ENCODE data around the gene DDI2. TPM values are rescaled to one million over a fixed set of nuclear protein-coding genes. Genes with fewer than 3 reads are reported as not detected.

Gene DDI2
- total RNA-seq, 1 donor from 2014 or later = 13.7 TPM

DNA sequence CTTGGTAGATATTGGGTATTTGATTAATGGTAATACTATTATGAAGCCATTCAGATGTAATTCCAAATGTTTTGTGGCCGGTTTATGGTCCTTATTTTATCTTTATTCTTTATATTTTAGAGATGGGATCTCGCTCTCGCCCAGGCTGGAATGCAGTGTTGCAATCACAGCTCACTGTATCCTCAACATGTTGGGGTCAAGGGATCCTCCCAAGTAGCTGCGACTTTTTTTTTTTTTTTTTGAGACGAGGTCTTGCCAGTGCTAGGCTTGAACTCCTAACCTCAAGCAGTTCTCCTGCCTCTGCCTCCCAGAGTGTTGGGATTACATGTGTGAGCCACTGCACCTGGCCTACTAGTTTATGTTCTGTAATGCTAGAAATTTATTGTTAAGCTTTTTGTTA lies 4.7 kb downstream of the DDI2 start:
- H3K27me3 ChIP-seq (ENCODE audit: control insufficient read depth, insufficient read depth, low read length) = no peaks in the 10 kb centered on the region
- H3K4me3 ChIP-seq (ENCODE audit: low read depth, low read length) = no peak overlapping the region
- no peak for DNase-seq (ENCODE audit: low read depth)
- no peak for FAIRE-seq
- TF ChIP-seq, protein P1, sequence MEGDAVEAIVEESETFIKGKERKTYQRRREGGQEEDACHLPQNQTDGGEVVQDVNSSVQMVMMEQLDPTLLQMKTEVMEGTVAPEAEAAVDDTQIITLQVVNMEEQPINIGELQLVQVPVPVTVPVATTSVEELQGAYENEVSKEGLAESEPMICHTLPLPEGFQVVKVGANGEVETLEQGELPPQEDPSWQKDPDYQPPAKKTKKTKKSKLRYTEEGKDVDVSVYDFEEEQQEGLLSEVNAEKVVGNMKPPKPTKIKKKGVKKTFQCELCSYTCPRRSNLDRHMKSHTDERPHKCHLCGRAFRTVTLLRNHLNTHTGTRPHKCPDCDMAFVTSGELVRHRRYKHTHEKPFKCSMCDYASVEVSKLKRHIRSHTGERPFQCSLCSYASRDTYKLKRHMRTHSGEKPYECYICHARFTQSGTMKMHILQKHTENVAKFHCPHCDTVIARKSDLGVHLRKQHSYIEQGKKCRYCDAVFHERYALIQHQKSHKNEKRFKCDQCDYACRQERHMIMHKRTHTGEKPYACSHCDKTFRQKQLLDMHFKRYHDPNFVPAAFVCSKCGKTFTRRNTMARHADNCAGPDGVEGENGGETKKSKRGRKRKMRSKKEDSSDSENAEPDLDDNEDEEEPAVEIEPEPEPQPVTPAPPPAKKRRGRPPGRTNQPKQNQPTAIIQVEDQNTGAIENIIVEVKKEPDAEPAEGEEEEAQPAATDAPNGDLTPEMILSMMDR (IDR thresholded peaks at IDR 0.05; ENCODE audit: insufficient read depth, low read length, severe bottlenecking) = no peak
- H3K36me3 ChIP-seq (ENCODE audit: control insufficient read depth, insufficient read depth, low read length) = no peaks in the 10 kb centered on the region

DNA sequence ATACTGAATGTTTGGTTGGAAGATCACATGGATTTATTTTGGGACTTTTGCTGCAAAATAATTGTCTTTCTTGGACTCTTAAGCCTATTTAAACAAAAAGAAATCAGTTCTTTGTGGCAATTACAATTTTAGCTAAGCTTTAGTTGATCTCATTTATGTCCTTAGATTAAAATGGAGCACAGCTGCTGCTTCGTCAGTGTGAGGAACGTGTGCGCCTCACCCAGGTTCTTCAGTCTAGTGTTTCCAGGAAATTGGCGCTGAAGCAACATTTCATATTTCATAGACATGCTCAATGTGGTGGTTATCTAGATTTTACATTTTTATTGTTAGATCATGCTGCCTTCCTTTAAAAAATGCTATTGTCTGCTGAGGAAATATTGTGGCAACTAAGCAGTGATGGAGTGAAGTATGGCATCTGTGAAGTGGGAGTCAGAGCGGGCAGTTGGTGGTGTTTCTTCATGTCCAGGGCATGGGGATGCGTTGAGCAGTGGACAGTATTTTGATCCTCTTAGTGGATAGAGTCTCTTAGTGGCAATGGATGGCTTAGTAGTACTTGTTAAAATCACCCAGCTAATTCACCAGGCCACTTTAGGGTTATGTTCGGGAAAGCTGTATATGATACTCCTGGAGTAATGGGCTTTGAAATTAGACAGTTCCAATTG lies 5.6 kb downstream of the DDI2 start:
- FAIRE-seq (no peak), DNase-seq (ENCODE audit: low read depth) (no peak)
- Histone ChIP-seq H3K36me3 (ENCODE audit: control insufficient read depth, insufficient read depth, low read length) (no peaks in the 10 kb centered on the region), H3K4me3 (ENCODE audit: low read depth, low read length) (no peak overlapping the region), H3K27me3 (ENCODE audit: control insufficient read depth, insufficient read depth, low read length) (no peaks in the 10 kb centered on the region)
- TF ChIP-seq, protein P1 (IDR thresholded peaks at IDR 0.05; ENCODE audit: insufficient read depth, low read length, severe bottlenecking) = no peak

DNA sequence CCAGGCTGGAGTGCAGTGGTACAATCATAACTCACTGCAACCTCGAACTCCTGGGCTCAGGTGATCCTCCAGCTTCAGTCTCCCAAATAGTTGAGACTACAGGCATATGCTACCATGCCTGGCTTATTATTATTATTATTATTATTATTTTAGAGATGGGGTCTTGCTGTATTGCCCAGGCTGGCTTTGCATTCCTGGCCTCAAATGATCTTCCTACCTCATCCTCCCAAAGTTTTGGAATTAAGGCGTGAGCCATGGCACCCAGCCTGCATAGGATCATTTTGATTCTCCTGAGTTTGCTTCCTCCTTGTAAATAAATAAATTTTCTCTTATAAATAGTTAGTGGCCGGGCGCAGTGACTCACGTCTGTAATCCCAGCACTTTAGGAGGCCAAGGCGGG lies 6.2 kb downstream of the DDI2 start:
- Histone ChIP-seq H3K4me3 (ENCODE audit: low read depth, low read length) (no peak overlapping the region), H3K27me3 (ENCODE audit: control insufficient read depth, insufficient read depth, low read length) (no peaks in the 10 kb centered on the region), H3K36me3 (ENCODE audit: control insufficient read depth, insufficient read depth, low read length) (no peaks in the 10 kb centered on the region)
- TF ChIP-seq, protein P1 (IDR thresholded peaks at IDR 0.05; ENCODE audit: insufficient read depth, low read length, severe bottlenecking) = no peak
- no peak for DNase-seq (ENCODE audit: low read depth)
- FAIRE-seq = no peak

DNA sequence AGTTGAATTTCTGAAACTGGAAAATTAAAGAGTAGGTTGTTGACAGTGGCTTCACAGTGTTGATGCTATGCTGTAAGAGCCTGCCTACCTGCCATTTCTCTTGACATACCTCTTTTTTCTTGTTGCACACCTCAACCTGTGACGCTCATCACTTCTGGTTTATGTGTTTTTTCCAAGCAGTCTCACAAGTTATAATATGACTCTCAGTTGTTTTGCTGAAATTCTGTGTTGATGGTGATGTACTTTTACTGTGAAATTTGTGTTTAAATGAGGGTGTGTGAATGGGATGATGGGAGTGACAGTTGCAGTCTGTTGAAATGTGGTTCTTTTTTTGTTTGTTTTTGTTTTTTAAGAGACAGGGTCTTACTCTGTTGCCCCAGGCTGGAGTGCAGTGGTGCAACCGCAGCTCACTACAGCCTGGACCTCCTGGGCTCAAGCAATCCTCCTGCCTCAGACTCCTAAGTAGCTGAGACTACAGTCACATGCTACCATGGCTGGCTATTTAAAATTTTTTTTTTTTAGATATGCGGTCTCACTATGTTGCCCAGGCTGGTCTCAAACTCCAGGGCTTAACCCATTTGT lies 7.0 kb downstream of the DDI2 start:
- Histone ChIP-seq H3K4me3 (ENCODE audit: low read depth, low read length) (no peak overlapping the region), H3K27me3 (ENCODE audit: control insufficient read depth, insufficient read depth, low read length) (no peaks in the 10 kb centered on the region), H3K36me3 (ENCODE audit: control insufficient read depth, insufficient read depth, low read length) (no peaks in the 10 kb centered on the region)
- DNase-seq (ENCODE audit: low read depth) (no peak), FAIRE-seq (no peak)
- TF ChIP-seq, protein P1 (IDR thresholded peaks at IDR 0.05; ENCODE audit: insufficient read depth, low read length, severe bottlenecking) = no peak

DNA sequence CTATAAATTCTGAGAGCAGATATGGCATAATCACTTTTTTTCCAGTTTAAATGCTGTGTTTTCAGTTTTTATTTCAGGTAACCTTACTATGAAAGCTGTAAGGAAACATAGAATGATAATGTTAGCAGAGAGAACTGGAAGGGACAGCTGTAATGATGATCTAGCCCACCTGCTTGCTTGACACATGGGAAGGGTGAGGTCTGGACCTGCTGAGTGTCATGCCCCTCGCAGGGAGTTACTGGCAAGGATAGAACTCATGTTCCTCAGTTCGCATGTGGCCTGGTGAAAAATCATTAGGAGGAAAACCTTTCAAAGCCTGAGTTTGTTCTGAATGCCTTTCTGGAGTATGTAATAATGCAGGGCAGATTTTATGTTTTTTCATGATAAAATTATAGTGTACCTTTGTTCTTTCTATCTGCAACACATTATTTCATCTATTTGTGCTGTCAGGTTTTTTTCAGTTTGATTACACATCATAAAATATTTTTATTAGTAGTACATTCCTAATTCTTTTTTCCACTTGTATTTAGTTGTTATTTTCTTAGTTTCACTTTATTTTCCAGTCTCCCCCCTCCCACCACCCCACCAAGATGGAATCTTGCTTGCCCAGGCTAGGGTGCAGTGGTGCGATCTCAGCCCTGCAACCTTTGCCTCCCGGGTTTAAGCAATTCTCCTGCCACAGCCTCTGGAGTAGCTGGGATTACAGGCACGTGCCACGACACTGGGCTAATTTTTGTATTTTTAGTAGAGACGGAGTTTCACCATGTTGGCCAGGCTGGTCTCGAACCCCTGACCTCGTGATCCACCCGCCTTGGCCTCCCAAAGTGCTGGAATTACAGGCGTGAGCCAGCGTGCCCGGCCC lies 8.0 kb downstream of the DDI2 start:
- H3K27me3 ChIP-seq (ENCODE audit: control insufficient read depth, insufficient read depth, low read length) = no peaks in the 10 kb centered on the region
- peaks cover 2% of the 10 kb centered on the region for H3K36me3 ChIP-seq (ENCODE audit: control insufficient read depth, insufficient read depth, low read length)
- DNase-seq (ENCODE audit: low read depth) (no peak), FAIRE-seq (no peak)
- TF ChIP-seq, protein P1 (IDR thresholded peaks at IDR 0.05; ENCODE audit: insufficient read depth, low read length, severe bottlenecking) = no peak
- no peak overlapping the region for H3K4me3 ChIP-seq (ENCODE audit: low read depth, low read length)

Data from bronchial epithelial cell (primary cell).